ENCODE measurements around the gene BLOC1S4. TPM values are rescaled to one million over a fixed set of nuclear protein-coding genes. Genes with fewer than 3 reads are reported as not detected.

Gene BLOC1S4
- total RNA-seq, 1 donor: 7.0 TPM

GRCh38 chr4:6749340-6750171 lies 33.6 kb downstream of the BLOC1S4 start:
- DNase-seq (ENCODE audit: low read depth): peak; percentile 48
- H3K4me3 ChIP-seq (ENCODE audit: low read depth, low read length): no peak overlapping the region
- TF ChIP-seq, protein P1, sequence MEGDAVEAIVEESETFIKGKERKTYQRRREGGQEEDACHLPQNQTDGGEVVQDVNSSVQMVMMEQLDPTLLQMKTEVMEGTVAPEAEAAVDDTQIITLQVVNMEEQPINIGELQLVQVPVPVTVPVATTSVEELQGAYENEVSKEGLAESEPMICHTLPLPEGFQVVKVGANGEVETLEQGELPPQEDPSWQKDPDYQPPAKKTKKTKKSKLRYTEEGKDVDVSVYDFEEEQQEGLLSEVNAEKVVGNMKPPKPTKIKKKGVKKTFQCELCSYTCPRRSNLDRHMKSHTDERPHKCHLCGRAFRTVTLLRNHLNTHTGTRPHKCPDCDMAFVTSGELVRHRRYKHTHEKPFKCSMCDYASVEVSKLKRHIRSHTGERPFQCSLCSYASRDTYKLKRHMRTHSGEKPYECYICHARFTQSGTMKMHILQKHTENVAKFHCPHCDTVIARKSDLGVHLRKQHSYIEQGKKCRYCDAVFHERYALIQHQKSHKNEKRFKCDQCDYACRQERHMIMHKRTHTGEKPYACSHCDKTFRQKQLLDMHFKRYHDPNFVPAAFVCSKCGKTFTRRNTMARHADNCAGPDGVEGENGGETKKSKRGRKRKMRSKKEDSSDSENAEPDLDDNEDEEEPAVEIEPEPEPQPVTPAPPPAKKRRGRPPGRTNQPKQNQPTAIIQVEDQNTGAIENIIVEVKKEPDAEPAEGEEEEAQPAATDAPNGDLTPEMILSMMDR (IDR thresholded peaks at IDR 0.05; ENCODE audit: insufficient read depth, low read length): no peak

DNA sequence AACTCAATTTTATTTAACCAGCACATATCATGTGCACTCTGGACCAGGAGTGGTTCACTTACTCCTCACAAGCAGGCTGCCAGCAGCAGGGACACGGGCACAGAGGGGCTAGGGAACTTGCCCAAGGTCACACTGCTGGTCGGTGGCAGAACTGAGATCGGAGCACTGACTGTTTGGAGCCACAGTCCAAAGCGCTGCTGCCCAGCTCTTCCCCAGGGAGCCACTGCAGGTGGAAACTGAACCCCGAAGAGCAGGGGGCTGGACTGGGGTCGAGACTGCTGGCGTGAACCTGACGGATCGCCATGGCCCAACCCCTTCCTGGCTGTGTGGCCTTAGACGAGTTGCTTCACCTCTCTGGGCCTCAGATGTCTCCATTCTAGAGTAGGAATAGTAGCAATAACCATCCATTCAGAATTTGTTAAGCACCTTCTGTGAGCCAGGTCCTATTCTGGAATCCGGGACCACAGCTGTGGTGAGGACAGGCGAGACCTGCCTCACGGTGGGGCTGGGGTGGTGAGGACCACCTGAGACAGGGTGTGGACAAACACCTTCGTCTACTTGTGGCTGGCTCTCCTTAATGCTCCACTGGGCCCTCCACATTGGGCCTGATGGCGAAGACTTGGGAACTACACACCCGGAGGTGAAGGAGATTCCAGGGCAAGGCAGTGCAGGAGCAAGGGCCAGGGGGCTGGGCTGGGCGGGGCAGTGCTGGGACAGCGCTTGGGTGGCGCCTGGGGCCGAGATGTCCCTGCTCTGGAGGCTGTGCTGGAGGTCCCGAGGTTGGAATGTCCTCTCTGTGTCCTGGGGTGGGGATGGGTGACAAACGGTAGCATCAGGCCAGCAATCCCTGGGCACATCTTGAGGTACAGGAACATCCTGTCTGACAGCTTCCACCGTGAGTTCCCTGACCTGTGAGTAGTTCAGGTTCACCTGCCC lies 34.6 kb downstream of the BLOC1S4 start:
- no peak for DNase-seq (ENCODE audit: low read depth)
- TF ChIP-seq, protein P1 (IDR thresholded peaks at IDR 0.05; ENCODE audit: insufficient read depth, low read length): no peak
- H3K4me3 ChIP-seq (ENCODE audit: low read depth, low read length): no peak overlapping the region

- no peak for DNase-seq (ENCODE audit: low read depth)
- no peak overlapping the region for H3K4me3 ChIP-seq (ENCODE audit: low read depth, low read length)
- TF ChIP-seq, protein P1 (IDR thresholded peaks at IDR 0.05; ENCODE audit: insufficient read depth, low read length): no peak
Measured at GRCh38 chr4:6751611-6752485, 35.9 kb downstream of the BLOC1S4 start.

- TF ChIP-seq, protein P1 (IDR thresholded peaks at IDR 0.05; ENCODE audit: insufficient read depth, low read length): no peak
Measured at GRCh38 chr4:6752486-6752829, 36.5 kb downstream of the BLOC1S4 start.

DNA sequence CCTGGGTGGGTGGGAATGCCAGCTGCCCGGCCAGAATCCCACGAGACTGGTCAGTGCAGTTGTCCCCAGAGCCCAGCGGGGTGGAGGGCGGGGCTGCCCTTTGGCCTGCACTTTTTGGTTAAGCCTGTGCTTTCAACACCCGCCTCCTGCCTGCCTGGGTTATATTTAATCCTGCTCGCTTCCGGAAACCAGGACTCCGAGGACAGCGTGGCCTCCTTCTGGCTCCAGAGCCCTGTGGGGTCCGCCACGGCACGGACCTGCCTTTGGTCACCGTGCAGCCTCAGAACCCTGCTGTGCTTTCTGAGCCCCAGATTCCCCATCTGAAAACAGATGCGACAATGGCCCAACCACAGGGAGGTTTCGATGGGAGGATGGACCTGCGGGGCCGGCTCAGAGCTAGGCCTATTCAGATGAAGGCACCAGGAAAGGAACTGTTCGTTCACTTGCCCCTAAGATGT lies 37.2 kb downstream of the BLOC1S4 start:
- TF ChIP-seq, protein P1 (IDR thresholded peaks at IDR 0.05; ENCODE audit: insufficient read depth, low read length): no peak
- no peak for DNase-seq (ENCODE audit: low read depth)
- H3K4me3 ChIP-seq (ENCODE audit: low read depth, low read length): no peak overlapping the region

More at GRCh38 chr4:6752486-6752829, 36.5 kb downstream of the BLOC1S4 start:
- H3K4me3 ChIP-seq (ENCODE audit: low read depth, low read length): no peak overlapping the region
- DNase-seq (ENCODE audit: low read depth): no peak

- no peak overlapping the region for H3K4me3 ChIP-seq (ENCODE audit: low read depth, low read length)
- no peak for DNase-seq (ENCODE audit: low read depth)
- TF ChIP-seq, protein P1 (IDR thresholded peaks at IDR 0.05; ENCODE audit: insufficient read depth, low read length): no peak
Measured at GRCh38 chr4:6753891-6754290, 37.9 kb downstream of the BLOC1S4 start.
